ENCODE data around the gene FCHSD2. TPM values are rescaled to one million over a fixed set of nuclear protein-coding genes. Genes with fewer than 3 reads are reported as not detected.
"Not testable (repeated sequence)": the region's sequence is repeated elsewhere in the genome, so short reads cannot be mapped to it uniquely, and the experiment has no call there.

FCHSD2 gene
- total RNA-seq, 1 donor from 2014 or later: 43.4 TPM

DNA sequence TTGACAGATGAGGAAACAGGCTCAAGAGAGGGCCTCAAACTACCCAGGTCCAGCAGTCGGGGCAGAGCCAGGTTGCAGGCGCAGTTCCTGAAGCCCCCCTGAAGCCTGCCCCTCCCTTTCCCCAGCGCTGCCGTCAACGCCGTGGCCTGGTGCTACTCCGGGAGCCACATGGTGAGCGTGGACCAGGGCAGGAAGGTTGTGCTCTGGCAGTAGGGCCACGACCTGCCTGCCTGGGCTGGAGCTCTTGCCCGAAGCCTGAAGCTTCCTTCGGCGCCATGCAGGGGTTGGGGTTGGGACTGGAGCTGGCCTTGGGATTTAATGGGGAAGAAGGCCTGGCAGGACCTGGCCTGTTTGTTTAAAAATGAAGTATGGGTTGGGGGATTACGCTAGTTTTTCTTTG lies 312.9 kb downstream of the FCHSD2 start:
- Histone ChIP-seq H3K9me3 (replicated peaks) (no peaks in the 10 kb centered on the region), H3K36me3 (no peaks in the 10 kb centered on the region), H3K4me1 (peaks cover 47% of the 10 kb centered on the region), H3K27me3 (ENCODE audit: low read depth) (no peaks in the 10 kb centered on the region), H3K4me3 (no peak overlapping the region), H3K27ac (replicated peaks) (peak overlapping the region; percentile 63)
- TF ChIP-seq, protein P1, sequence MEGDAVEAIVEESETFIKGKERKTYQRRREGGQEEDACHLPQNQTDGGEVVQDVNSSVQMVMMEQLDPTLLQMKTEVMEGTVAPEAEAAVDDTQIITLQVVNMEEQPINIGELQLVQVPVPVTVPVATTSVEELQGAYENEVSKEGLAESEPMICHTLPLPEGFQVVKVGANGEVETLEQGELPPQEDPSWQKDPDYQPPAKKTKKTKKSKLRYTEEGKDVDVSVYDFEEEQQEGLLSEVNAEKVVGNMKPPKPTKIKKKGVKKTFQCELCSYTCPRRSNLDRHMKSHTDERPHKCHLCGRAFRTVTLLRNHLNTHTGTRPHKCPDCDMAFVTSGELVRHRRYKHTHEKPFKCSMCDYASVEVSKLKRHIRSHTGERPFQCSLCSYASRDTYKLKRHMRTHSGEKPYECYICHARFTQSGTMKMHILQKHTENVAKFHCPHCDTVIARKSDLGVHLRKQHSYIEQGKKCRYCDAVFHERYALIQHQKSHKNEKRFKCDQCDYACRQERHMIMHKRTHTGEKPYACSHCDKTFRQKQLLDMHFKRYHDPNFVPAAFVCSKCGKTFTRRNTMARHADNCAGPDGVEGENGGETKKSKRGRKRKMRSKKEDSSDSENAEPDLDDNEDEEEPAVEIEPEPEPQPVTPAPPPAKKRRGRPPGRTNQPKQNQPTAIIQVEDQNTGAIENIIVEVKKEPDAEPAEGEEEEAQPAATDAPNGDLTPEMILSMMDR (IDR thresholded peaks at IDR 0.05; ENCODE audit: borderline replicate concordance): no peak
- no peak for DNase-seq
- intact Hi-C loops (cut with micrococcal nuclease): no loop called here

DNA sequence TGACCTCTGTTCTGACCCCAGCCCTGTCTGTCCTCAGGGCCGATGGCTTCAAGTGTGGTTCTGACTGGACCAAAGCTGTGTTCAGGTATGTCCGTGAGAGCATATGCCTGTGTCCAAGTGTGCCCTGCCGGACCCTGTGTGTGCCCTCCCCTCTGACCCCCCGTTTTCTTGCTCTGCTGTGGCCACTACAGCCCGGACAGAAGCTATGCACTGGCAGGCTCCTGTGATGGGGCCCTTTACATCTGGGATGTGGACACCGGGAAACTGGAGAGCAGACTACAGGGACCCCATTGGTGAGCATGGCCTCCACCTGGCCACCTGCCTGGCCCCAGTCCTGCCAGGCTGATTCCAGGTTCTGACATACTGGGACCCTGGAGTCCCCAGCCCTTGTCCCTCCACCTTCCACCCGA lies 313.4 kb downstream of the FCHSD2 start:
- H3K27me3 ChIP-seq (ENCODE audit: low read depth): no peaks in the 10 kb centered on the region
- H3K4me1 ChIP-seq: peaks cover 42% of the 10 kb centered on the region
- H3K27ac ChIP-seq (replicated peaks): peak overlapping the region; percentile 63
- H3K4me3 ChIP-seq: no peak overlapping the region
- H3K9me3 ChIP-seq (replicated peaks): no peaks in the 10 kb centered on the region
- TF ChIP-seq, protein P1 (IDR thresholded peaks at IDR 0.05; ENCODE audit: borderline replicate concordance): no peak
- intact Hi-C loops (cut with micrococcal nuclease): no loop called here
- no peaks in the 10 kb centered on the region for H3K36me3 ChIP-seq
- DNase-seq: no peak

DNA sequence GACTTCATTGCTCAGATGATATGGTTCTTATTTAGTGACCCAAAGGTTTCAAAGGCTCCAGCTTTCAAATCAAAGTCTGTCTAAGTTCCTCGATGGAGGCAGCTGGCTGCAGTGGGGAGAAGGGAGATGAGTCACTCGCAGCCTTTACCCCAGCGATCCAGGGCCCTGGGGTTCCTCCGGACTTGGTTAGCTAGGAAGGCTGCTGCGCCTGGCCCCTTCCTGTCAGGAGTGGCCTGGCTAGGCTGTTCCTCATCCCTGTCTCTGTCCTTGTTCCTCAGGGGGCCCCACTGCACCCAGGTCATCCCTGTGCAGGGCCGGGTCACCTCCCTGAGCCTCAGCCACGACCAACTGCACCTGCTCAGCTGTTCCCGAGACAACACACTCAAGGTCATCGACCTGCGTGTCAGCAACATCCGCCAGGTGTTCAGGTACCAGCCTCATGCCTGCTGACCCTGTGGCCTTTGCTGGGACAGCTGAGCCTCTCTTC lies 314.0 kb downstream of the FCHSD2 start:
- Histone ChIP-seq H3K4me1 (peaks cover 36% of the 10 kb centered on the region), H3K27ac (replicated peaks) (peak overlapping the region; percentile 63), H3K36me3 (no peaks in the 10 kb centered on the region), H3K9me3 (replicated peaks) (no peaks in the 10 kb centered on the region), H3K4me3 (no peak overlapping the region), H3K27me3 (ENCODE audit: low read depth) (no peaks in the 10 kb centered on the region)
- intact Hi-C loops (cut with micrococcal nuclease): no loop called here
- TF ChIP-seq, protein P1 (IDR thresholded peaks at IDR 0.05; ENCODE audit: borderline replicate concordance): no peak
- DNase-seq: no peak

DNA sequence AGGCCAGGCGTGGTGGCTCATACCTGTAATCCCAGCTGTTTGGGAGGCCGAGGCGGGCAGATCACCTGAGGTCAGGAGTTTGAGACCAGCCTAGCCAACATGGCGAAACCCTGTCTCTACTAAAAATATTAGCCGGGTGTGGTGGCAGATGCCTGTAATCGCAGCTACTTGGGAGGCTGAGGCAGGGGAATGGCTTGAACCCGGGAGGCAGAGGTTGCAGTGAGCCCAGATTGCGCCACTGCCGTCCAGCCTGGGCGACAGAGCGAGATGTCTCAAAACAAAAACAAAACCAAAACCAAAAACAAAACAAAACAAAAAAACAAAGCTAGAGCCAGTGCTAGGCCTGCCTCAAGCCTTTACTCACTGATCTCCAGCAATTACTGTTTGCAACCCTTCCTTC lies 314.5 kb downstream of the FCHSD2 start:
- H3K9me3 ChIP-seq (replicated peaks); intact Hi-C loops (cut with micrococcal nuclease); H3K36me3 ChIP-seq; H3K4me3 ChIP-seq; DNase-seq; H3K27me3 ChIP-seq (ENCODE audit: low read depth): not testable (repeated sequence)
- peak overlapping the region; percentile 63 for H3K27ac ChIP-seq (replicated peaks)
- peaks cover 33% of the 10 kb centered on the region for H3K4me1 ChIP-seq

DNA sequence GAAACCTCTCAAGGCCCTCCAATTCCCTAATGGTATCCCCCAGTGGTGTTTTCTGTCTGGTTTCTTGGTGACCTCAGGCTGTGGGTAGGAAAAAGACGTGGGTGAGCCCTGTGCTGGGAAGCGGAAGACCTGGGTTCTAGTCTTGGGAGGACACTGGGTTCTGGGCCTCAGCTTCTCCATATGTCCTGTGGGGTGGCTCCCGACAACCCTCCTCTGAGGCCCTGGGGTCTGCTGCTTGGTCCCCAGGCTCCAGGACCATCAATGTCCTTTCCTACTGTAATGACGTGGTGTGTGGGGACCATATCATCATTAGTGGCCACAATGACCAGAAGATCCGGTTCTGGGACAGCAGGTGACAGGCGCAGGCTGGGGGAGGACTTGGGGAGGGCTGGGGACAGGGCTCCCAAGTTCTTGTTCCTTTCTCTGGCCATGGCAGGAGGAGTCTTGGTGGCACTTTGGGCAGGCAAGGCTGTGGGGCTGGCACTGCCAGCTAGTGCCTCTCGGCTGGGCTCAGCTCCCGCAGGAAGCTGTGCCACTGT lies 315.1 kb downstream of the FCHSD2 start:
- no peak overlapping the region for H3K4me3 ChIP-seq
- no peaks in the 10 kb centered on the region for H3K36me3 ChIP-seq
- TF ChIP-seq, protein P1 (IDR thresholded peaks at IDR 0.05; ENCODE audit: borderline replicate concordance): no peak
- no peaks in the 10 kb centered on the region for H3K9me3 ChIP-seq (replicated peaks)
- no peaks in the 10 kb centered on the region for H3K27me3 ChIP-seq (ENCODE audit: low read depth)
- intact Hi-C loops (cut with micrococcal nuclease): no loop called here
- peak overlapping the region; percentile 63 for H3K27ac ChIP-seq (replicated peaks)
- H3K4me1 ChIP-seq: peaks cover 33% of the 10 kb centered on the region
- no peak for DNase-seq

DNA sequence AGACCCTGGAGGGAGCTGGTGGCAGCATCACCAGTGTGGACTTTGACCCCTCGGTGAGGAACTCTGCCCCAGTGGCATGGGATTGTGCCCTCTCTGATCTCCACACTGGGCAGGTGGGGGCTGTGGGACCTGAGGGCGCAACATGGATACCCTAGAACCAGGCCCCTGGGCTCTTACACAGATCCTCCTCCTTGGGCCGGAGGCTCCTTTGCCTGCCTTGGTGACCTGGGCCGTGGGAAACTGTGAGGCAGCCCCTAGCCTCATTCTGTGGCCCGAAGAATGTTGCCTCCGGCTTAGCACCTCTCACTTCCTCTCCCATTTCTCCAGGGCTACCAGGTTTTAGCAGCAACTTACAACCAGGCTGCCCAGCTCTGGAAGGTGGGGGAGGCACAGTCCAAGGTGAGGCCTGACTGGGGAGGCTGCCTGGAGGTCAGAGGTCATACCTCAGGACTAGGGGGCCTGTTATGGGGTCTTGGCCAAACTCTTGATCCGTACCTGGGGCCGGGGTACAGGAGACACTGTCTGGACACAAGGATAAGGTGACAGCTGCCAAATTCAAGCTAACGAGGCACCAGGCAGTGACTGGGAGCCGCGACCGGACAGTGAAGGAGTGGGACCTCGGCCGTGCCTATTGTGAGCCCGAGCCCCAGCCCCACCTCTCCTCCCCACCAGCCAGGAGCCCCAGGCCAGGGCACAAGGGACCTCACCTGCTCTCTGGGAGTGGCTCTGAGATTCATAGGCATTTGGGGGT lies 315.8 kb downstream of the FCHSD2 start:
- no peak for DNase-seq
- H3K36me3 ChIP-seq: no peaks in the 10 kb centered on the region
- no peak overlapping the region for H3K27ac ChIP-seq (replicated peaks)
- H3K27me3 ChIP-seq (ENCODE audit: low read depth): no peaks in the 10 kb centered on the region
- TF ChIP-seq, protein P1 (IDR thresholded peaks at IDR 0.05; ENCODE audit: borderline replicate concordance): no peak
- intact Hi-C loops (cut with micrococcal nuclease): no loop called here
- H3K4me1 ChIP-seq: peaks cover 33% of the 10 kb centered on the region
- no peaks in the 10 kb centered on the region for H3K9me3 ChIP-seq (replicated peaks)
- no peak overlapping the region for H3K4me3 ChIP-seq

Data from left ventricle myocardium inferior (tissue), 1 donor.